Nephron progenitor cell (in vitro differentiated cells): ENCODE data around the gene CRY1.
"Not testable (repeated sequence)": the region's sequence is repeated elsewhere in the genome, so short reads cannot be mapped to it uniquely, and the experiment has no call there.

ENCODE experiments used
- DNase-seq: peaks from one replicate; pipeline ENCODE4 v3.0.0; 2021
- H3K27ac Mint-ChIP-seq: 2 replicates; pipeline ENCODE4 v1.8.0; 2021; ENCODE audit warnings: mild to moderate bottlenecking, moderate library complexity, mixed read lengths
- H3K27me3 Mint-ChIP-seq: 2 replicates; pipeline ENCODE4 v1.8.0; 2021; ENCODE audit warnings: mild to moderate bottlenecking, low read depth, mixed read lengths; ENCODE audit not compliant: poor library complexity
- H3K36me3 Mint-ChIP-seq: 2 replicates; pipeline ENCODE4 v1.8.0; 2021; ENCODE audit warnings: low read depth, mixed read lengths
- H3K4me1 Mint-ChIP-seq: 2 replicates; pipeline ENCODE4 v1.8.0; 2021; ENCODE audit warnings: mixed read lengths
- H3K4me3 Mint-ChIP-seq: 2 replicates; pipeline ENCODE4 v1.8.0; 2021; ENCODE audit warnings: mild to moderate bottlenecking, moderate library complexity, mixed read lengths
- H3K9me3 Mint-ChIP-seq: 2 replicates; pipeline ENCODE4 v1.8.0; 2021; ENCODE audit warnings: mild to moderate bottlenecking, moderate library complexity, mixed read lengths
- CTCF ChIP-seq: fragments of 200-600 bp; sonication (generic); IDR thresholded peaks from 2 replicates; pipeline ENCODE4 v1.5.0; 2021; ENCODE audit warnings: antibody characterized with exemption

Gene CRY1

GRCh38 chr12:106997916-106998315 is 95.4 kb downstream of the CRY1 start:
- peaks cover 51% of the 10 kb centered on the region for H3K36me3 Mint-ChIP-seq
- H3K4me3 Mint-ChIP-seq = no peak overlapping the region
- H3K27ac Mint-ChIP-seq = no peak overlapping the region

GRCh38 chr12:106996102-106996501 is 97.2 kb downstream of the CRY1 start:
- not testable (repeated sequence) for H3K4me3 Mint-ChIP-seq, H3K27ac Mint-ChIP-seq, H3K27me3 Mint-ChIP-seq, H3K9me3 Mint-ChIP-seq, DNase-seq, H3K4me1 Mint-ChIP-seq
- H3K36me3 Mint-ChIP-seq = peaks cover 33% of the 10 kb centered on the region

More at GRCh38 chr12:106997916-106998315, 95.4 kb downstream of the CRY1 start:
- peaks cover 5% of the 10 kb centered on the region for H3K9me3 Mint-ChIP-seq
- no peaks in the 10 kb centered on the region for H3K27me3 Mint-ChIP-seq
- TF ChIP-seq CTCF = no peak
- DNase-seq = no peak
- no peaks in the 10 kb centered on the region for H3K4me1 Mint-ChIP-seq

GRCh38 chr12:106994579-106995220 is 98.6 kb downstream of the CRY1 start:
- no peak overlapping the region for H3K27ac Mint-ChIP-seq

GRCh38 chr12:106987846-106988245 is 105.5 kb downstream of the CRY1 start:
- no peak for TF ChIP-seq CTCF
- Mint-ChIP-seq H3K4me1 (peaks cover 32% of the 10 kb centered on the region), H3K27me3 (no peaks in the 10 kb centered on the region), H3K36me3 (peaks cover 28% of the 10 kb centered on the region), H3K27ac (no peak overlapping the region), H3K9me3 (no peaks in the 10 kb centered on the region), H3K4me3 (peak overlapping the region; percentile 93)
- DNase-seq = no peak

More at GRCh38 chr12:106994579-106995220, 98.6 kb downstream of the CRY1 start:
- peaks cover 24% of the 10 kb centered on the region for H3K36me3 Mint-ChIP-seq
- no peak overlapping the region for H3K4me3 Mint-ChIP-seq
- no peaks in the 10 kb centered on the region for H3K9me3 Mint-ChIP-seq
- no peaks in the 10 kb centered on the region for H3K4me1 Mint-ChIP-seq
- no peak for TF ChIP-seq CTCF
- no peak for DNase-seq
- no peaks in the 10 kb centered on the region for H3K27me3 Mint-ChIP-seq

- H3K36me3 Mint-ChIP-seq = peaks cover 32% of the 10 kb centered on the region
- no peaks in the 10 kb centered on the region for H3K9me3 Mint-ChIP-seq
- no peak for TF ChIP-seq CTCF
- H3K27me3 Mint-ChIP-seq = no peaks in the 10 kb centered on the region
- peak within 1 kb of the TSS; percentile 78 for H3K27ac Mint-ChIP-seq
- H3K4me1 Mint-ChIP-seq = peaks cover 32% of the 10 kb centered on the region
- peak; percentile 90 for DNase-seq
- peak within 1 kb of the TSS; percentile 93 for H3K4me3 Mint-ChIP-seq
Measured at GRCh38 chr12:106986625-106987389, 106.5 kb downstream of the CRY1 start, which contains the start of gene MTERF2. MTERF2 (minus strand) TSS chr12:106987146; CDS start chr12:106978714, 8,432 bp downstream.

- Mint-ChIP-seq H3K9me3 (no peaks in the 10 kb centered on the region), H3K4me3 (peak overlapping the region; percentile 93), H3K4me1 (peaks cover 32% of the 10 kb centered on the region), H3K36me3 (peaks cover 32% of the 10 kb centered on the region), H3K27me3 (no peaks in the 10 kb centered on the region), H3K27ac (no peak overlapping the region)
- no peak for DNase-seq
- TF ChIP-seq CTCF = no peak
Measured at GRCh38 chr12:106986135-106986534, 107.2 kb downstream of the CRY1 start.
